IMR-90 (cell line): ENCODE data around the gene ZSCAN5B. TPM values are rescaled to one million over a fixed set of nuclear protein-coding genes. Genes with fewer than 3 reads are reported as not detected.

Experiments used
- ATAC-seq: fragments of 200-7000 bp; cut with Tn5 transposase; 2 replicates; pipeline ENCODE4 v1.9.1; 2020; ENCODE audit warnings: low read depth, mild to moderate bottlenecking, moderate library complexity
- BruUV-seq: library from RNA; stranded (reverse); fragments of 400-500 nt; replicated peaks from 2 replicates; lab custom pipeline; 2021; lab: Mats Ljungman, UMichigan
- CTCF ChIA-PET: fragments of 300-600 bp; formaldehyde crosslinking; extraction: SDS; loops from one replicate; lab custom pipeline; 2021; ENCODE audit warnings: antibody characterized with exemption; lab: Yijun Ruan, JAX
- POLR2A ChIA-PET: fragments of 300-600 bp; sonication (Branson Sonifier 250); formaldehyde crosslinking; loops from one replicate; lab custom pipeline; 2022; ENCODE audit warnings: antibody characterized with exemption; ENCODE audit not compliant: unreplicated experiment; lab: Charles Lee
- DNase-seq: peaks from one replicate; pipeline ENCODE4 v3.0.0; 2013
- H2AFZ ChIP-seq: replicated peaks from 2 replicates; pipeline ENCODE3; 2013; ENCODE audit warnings: low read length, mild to moderate bottlenecking; ENCODE audit not compliant: poor library complexity
- H2AK5ac ChIP-seq: 2 replicates; pipeline ENCODE4 v1.6.1; 2013; ENCODE audit warnings: low read depth, low read length, inconsistent platforms
- H2AK9ac ChIP-seq: replicated peaks from 2 replicates; pipeline ENCODE3; 2013; ENCODE audit warnings: mild to moderate bottlenecking, low read depth, low read length, moderate library complexity; ENCODE audit not compliant: poor library complexity
- H2BK120ac ChIP-seq: 2 replicates; pipeline ENCODE4 v1.6.1; 2013; ENCODE audit warnings: low read depth, low read length, inconsistent platforms
- H2BK15ac ChIP-seq: 3 replicates; pipeline ENCODE4 v1.6.1; 2013; ENCODE audit warnings: low read depth, low read length, inconsistent platforms
- H2BK20ac ChIP-seq: 2 replicates; pipeline ENCODE4 v1.6.1; 2013; ENCODE audit warnings: low read depth, mild to moderate bottlenecking, inconsistent platforms, low read length, moderate library complexity
- H2BK5ac ChIP-seq: 2 replicates; pipeline ENCODE4 v1.6.1; 2013; ENCODE audit warnings: mild to moderate bottlenecking, low read depth, low read length, inconsistent platforms; ENCODE audit not compliant: poor library complexity, severe bottlenecking
- H3K14ac ChIP-seq: replicated peaks from 2 replicates; pipeline ENCODE4 v1.6.1; 2013; ENCODE audit warnings: low read depth, low read length, inconsistent platforms
- H3K18ac ChIP-seq: 2 replicates; pipeline ENCODE4 v1.6.1; 2013; ENCODE audit warnings: low read depth, low read length, control low read depth
- H3K23ac ChIP-seq: 2 replicates; pipeline ENCODE4 v1.6.1; 2013; ENCODE audit warnings: low read depth, low read length, inconsistent platforms
- H3K27ac ChIP-seq: 2 replicates; pipeline ENCODE4 v1.5.1; 2013; ENCODE audit warnings: mild to moderate bottlenecking, control low read depth, low read length; ENCODE audit not compliant: insufficient read depth
- H3K27me3 ChIP-seq: 2 replicates; pipeline ENCODE4 v1.6.1; 2013; ENCODE audit warnings: low read length; ENCODE audit not compliant: control insufficient read depth, insufficient read depth
- H3K36me3 ChIP-seq: 2 replicates; pipeline ENCODE4 v1.6.1; 2013; ENCODE audit warnings: low read length, mixed read lengths; ENCODE audit not compliant: control insufficient read depth, insufficient read depth
- H3K4ac ChIP-seq: 2 replicates; pipeline ENCODE4 v1.6.1; 2013; ENCODE audit warnings: low read depth, low read length, inconsistent platforms
- H3K4me1 ChIP-seq: 2 replicates; pipeline ENCODE4 v1.6.1; 2013; ENCODE audit warnings: low read length, mixed read lengths; ENCODE audit not compliant: control insufficient read depth, insufficient read depth
- H3K4me2 ChIP-seq: 2 replicates; pipeline ENCODE4 v1.6.1; 2013; ENCODE audit warnings: low read depth, mild to moderate bottlenecking, control low read depth, low read length, moderate library complexity
- H3K4me3 ChIP-seq: 2 replicates; pipeline ENCODE4 v1.5.1; 2013; ENCODE audit warnings: low read depth, mild to moderate bottlenecking, control low read depth, low read length, moderate library complexity; ENCODE audit not compliant: insufficient read depth
- H3K56ac ChIP-seq: 2 replicates; pipeline ENCODE4 v1.6.1; 2013; ENCODE audit warnings: low read length, inconsistent platforms; ENCODE audit not compliant: insufficient read depth; ENCODE audit errors: extremely low read depth
- H3K79me1 ChIP-seq, 2 experiments: 2 replicates each; pipeline ENCODE4 v1.6.1; 2013; ENCODE audit warnings: low read length in 2 of 2, inconsistent platforms in 1 of 2, low read depth in 1 of 2
- H3K9ac ChIP-seq: 2 replicates; pipeline ENCODE4 v1.6.1; 2013; ENCODE audit warnings: low read depth, low read length, control low read depth
- H3K9me1 ChIP-seq: 2 replicates; pipeline ENCODE4 v1.6.1; 2013; ENCODE audit warnings: low read length, inconsistent platforms; ENCODE audit not compliant: insufficient read depth
- H3K9me3 ChIP-seq: 2 replicates; pipeline ENCODE4 v1.6.1; 2013; ENCODE audit warnings: low read length; ENCODE audit not compliant: control insufficient read depth, insufficient read depth
- H4K20me1 ChIP-seq: 2 replicates; pipeline ENCODE4 v1.6.1; 2013; ENCODE audit warnings: low read length, inconsistent platforms; ENCODE audit not compliant: insufficient read depth
- H4K5ac ChIP-seq: 2 replicates; pipeline ENCODE4 v1.6.1; 2013; ENCODE audit warnings: mild to moderate bottlenecking, low read depth, low read length, control low read depth
- H4K8ac ChIP-seq, 2 experiments: 2 replicates each; pipeline ENCODE4 v1.6.1; 2013; ENCODE audit warnings: low read depth in 2 of 2, low read length in 2 of 2, control low read depth in 1 of 2, inconsistent platforms in 1 of 2
- H4K91ac ChIP-seq: 2 replicates; pipeline ENCODE4 v1.6.1; 2013; ENCODE audit warnings: low read depth, low read length, inconsistent platforms; ENCODE audit not compliant: insufficient read depth
- BHLHE40 ChIP-seq: fragments of 150-350 bp; IDR thresholded peaks from 2 replicates; pipeline ENCODE4 v1.6.1; 2016; ENCODE audit warnings: mild to moderate bottlenecking, low read depth, low read length
- CTCF ChIP-seq: conservative IDR thresholded peaks from 2 replicates; pipeline ENCODE4 v1.5.1; 2012; ENCODE audit warnings: mild to moderate bottlenecking, low read depth, low read length, improper control_type of control experiment
- MAFK ChIP-seq: IDR thresholded peaks from 2 replicates; pipeline ENCODE4 v1.6.1; 2012; ENCODE audit warnings: low read depth, low read length, improper control_type of control experiment
- NFE2L2 ChIP-seq: fragments of 150-350 bp; IDR thresholded peaks from 2 replicates; pipeline ENCODE4 v1.6.1; 2016; ENCODE audit warnings: low read depth, mild to moderate bottlenecking, low read length
- WGBS, 2 experiments: methylation state at CpG; one replicate each; pipeline versions ENCODE4 v1.1.5 to v1.1.7; 2013; ENCODE audit warnings: missing lambda C conversion rate in 2 of 2; ENCODE audit not compliant: insufficient read length in 1 of 2; ENCODE audit errors: extremely low coverage in 2 of 2; 5-methylcytosine and 5-hydroxymethylcytosine counted together
- dilution Hi-C: fragments of 300-500 bp; cut with HindIII; formaldehyde crosslinking; loops from one replicate; pipeline ENCODE4 v1.14.3; 2018; ENCODE audit warnings: low sequenced_read_pairs; ENCODE audit not compliant: unreplicated experiment
- in situ Hi-C: fragments of 300-500 bp; cut with MboI; formaldehyde crosslinking; loops from 3 replicates; pipeline ENCODE4 v1.14.3; 2019; ENCODE audit warnings: low sequenced_read_pairs, inconsistent platforms, mixed read lengths
- intact Hi-C: fragments of 100-400 bp; cut with micrococcal nuclease; formaldehyde crosslinking; loops from 2 replicates; pipeline ENCODE4 v1.10.0; 2022
- polyA plus RNA-seq, 3 experiments: library from polyadenylated mRNA; depleted of rRNA; stranded (reverse); fragments of >200 nt; gene quantifications; 2 replicates each; pipeline ENCODE4 v1.2.3, GENCODE V29; 2012; ENCODE audit warnings: low replicate concordance in 1 of 3
- total RNA-seq: library from RNA; depleted of rRNA; stranded (reverse); fragments of >200 nt; gene quantifications from 2 replicates; pipeline ENCODE4 v1.2.3, GENCODE V29; 2012

Gene ZSCAN5B
- total and polyA plus RNA-seq, 2 of the 4 experiments (the other 2 are of a cell fraction), result not detected

GRCh38 chr19:56156768-56157167 lies 40.8 kb downstream of the ZSCAN5B start:
- ChIA-PET POLR2A (no interaction called here), CTCF (no interaction called here)
- H3K27ac ChIP-seq, result no peak overlapping the region
- in situ Hi-C loops (no loop called here), dilution Hi-C loops (no loop called here), intact Hi-C loops (no loop called here)
- no peak overlapping the region for H3K56ac ChIP-seq
- ATAC-seq, result no peak
- H4K5ac ChIP-seq, result no peak overlapping the region
- H3K18ac ChIP-seq, result no peak overlapping the region
- no peak overlapping the region for H3K9ac ChIP-seq
- H3K36me3 ChIP-seq, result peaks cover 40% of the 10 kb centered on the region
- TF ChIP-seq CTCF (no peak), MAFK (no peak), NFE2L2 (no peak), BHLHE40 (no peak)
- H4K91ac ChIP-seq, result no peak overlapping the region
- no peak overlapping the region for H3K14ac ChIP-seq
- H3K27me3 ChIP-seq, result no peaks in the 10 kb centered on the region
- H2AFZ ChIP-seq, result no peak overlapping the region
- no peak overlapping the region for H2BK5ac ChIP-seq
- no peak overlapping the region for H2AK9ac ChIP-seq
- H3K9me3 ChIP-seq, result no peaks in the 10 kb centered on the region
- H3K4ac ChIP-seq, result no peak overlapping the region
- peaks cover 6% of the 10 kb centered on the region; the same call in 1 of the 2 replicates for H3K9me1 ChIP-seq
- DNase-seq, result no peak
- no peak overlapping the region for H2BK120ac ChIP-seq
- no peak overlapping the region for H3K23ac ChIP-seq
- peaks cover 5% of the 10 kb centered on the region; the same call in 1 of the 2 replicates for H3K4me1 ChIP-seq
- 90% methylated on average over 5 of the region's 11 CpGs; no CpG with 5 or more reads in 1 of the 2 experiments for WGBS, 2 experiments
- peaks cover 14 to 17% of the 10 kb centered on the region in 2 experiments for H3K79me1 ChIP-seq
- no peak overlapping the region for H2BK15ac ChIP-seq
- H4K20me1 ChIP-seq, result peaks cover 19% of the 10 kb centered on the region
- no peak overlapping the region for H2BK20ac ChIP-seq
- H3K4me3 ChIP-seq, result no peak overlapping the region
- no peak overlapping the region for H2AK5ac ChIP-seq
- H3K4me2 ChIP-seq, result no peak overlapping the region
- no TSS peak for BruUV-seq
- no peak overlapping the region for H4K8ac ChIP-seq
